SK-N-SH (cell line): ENCODE data around the gene CYP2C9. TPM values are rescaled to one million over a fixed set of nuclear protein-coding genes. Genes with fewer than 3 reads are reported as not detected.

ENCODE experiments used
- CTCF ChIA-PET: fragments of 300-600, 350-600 bp; formaldehyde crosslinking; extraction: SDS; loops from one replicate; lab custom pipeline; 2021; lab: Yijun Ruan, JAX
- POLR2A ChIA-PET: fragments of 350-600 bp; sonication (Branson Sonifier 250); formaldehyde crosslinking; extraction: SDS; loops from one replicate; lab custom pipeline; 2020; ENCODE audit warnings: antibody characterized with exemption, inconsistent platforms; lab: Yijun Ruan, JAX
- DNase-seq: peaks from one replicate; pipeline ENCODE4 v3.0.0; 2012
- H2AFZ ChIP-seq: fragments of 200-600 bp; sonication (generic); 2 replicates; pipeline ENCODE4 v1.8.1; 2016; ENCODE audit warnings: antibody characterized with exemption, mild to moderate bottlenecking, low read depth
- H3F3A ChIP-seq: fragments of 200-600 bp; sonication (generic); replicated peaks from 2 replicates; pipeline ENCODE3; 2016; ENCODE audit warnings: antibody characterized with exemption, mild to moderate bottlenecking; ENCODE audit not compliant: insufficient read depth
- H3K27ac ChIP-seq, 2 experiments: fragments of 200-500 bp in 1 of 2; fragments of 200-600 bp in 1 of 2; sonication (Bioruptor generic) in 1 of 2; sonication (generic), shearing (Covaris generic) in 1 of 2; 2 replicates each; pipeline versions ENCODE4 v1.5.1 to v1.6.1; 2014 to 2016; ENCODE audit warnings: low read depth in 2 of 2, inconsistent platforms in 1 of 2, low read length in 1 of 2, mild to moderate bottlenecking in 1 of 2, mixed read lengths in 1 of 2
- H3K27me3 ChIP-seq: fragments of 200-600 bp; sonication (generic), shearing (Covaris generic); 2 replicates; pipeline ENCODE4 v1.6.1; 2016; ENCODE audit warnings: mixed run types; ENCODE audit not compliant: insufficient read depth
- H3K36me3 ChIP-seq, 2 experiments: fragments of 200-500 bp in 1 of 2; fragments of 200-600 bp in 1 of 2; sonication (Bioruptor generic) in 1 of 2; sonication (generic) in 1 of 2; replicated peaks in 1 of 2; 2 replicates each; pipeline versions ENCODE3 to v1.5.1; 2014 to 2016; ENCODE audit warnings: low read length in 1 of 2, mild to moderate bottlenecking in 1 of 2; ENCODE audit not compliant: insufficient read depth in 2 of 2, control insufficient read depth in 1 of 2
- H3K4me1 ChIP-seq, 2 experiments: fragments of 200-500 bp in 1 of 2; fragments of 200-600 bp in 1 of 2; sonication (Bioruptor generic) in 1 of 2; sonication (generic), shearing (Covaris generic) in 1 of 2; 2 replicates each; pipeline versions ENCODE4 v1.5.1 to v1.6.1; 2014 to 2016; ENCODE audit warnings: low read depth in 1 of 2, low read length in 1 of 2, mixed run types in 1 of 2; ENCODE audit not compliant: insufficient read depth in 2 of 2, control insufficient read depth in 1 of 2
- H3K4me2 ChIP-seq: fragments of 200-600 bp; sonication (generic), shearing (Covaris generic); 2 replicates; pipeline ENCODE4 v1.6.1; 2017; ENCODE audit warnings: mixed run types
- H3K4me3 ChIP-seq, 2 experiments: fragments of 200-500 bp in 1 of 2; fragments of 200-600 bp in 1 of 2; sonication (Bioruptor generic) in 1 of 2; sonication (generic), shearing (Covaris generic) in 1 of 2; 2 replicates each; pipeline versions ENCODE4 v1.5.1 to v1.8.1; 2014 to 2016; ENCODE audit warnings: low read depth in 2 of 2, inconsistent platforms in 1 of 2, low read length in 1 of 2, mild to moderate bottlenecking in 1 of 2, mixed read lengths in 1 of 2, moderate library complexity in 1 of 2
- H3K79me2 ChIP-seq: fragments of 200-600 bp; sonication (generic); 2 replicates; pipeline ENCODE4 v1.8.1; 2017; ENCODE audit warnings: mild to moderate bottlenecking; ENCODE audit not compliant: insufficient read depth
- H3K9ac ChIP-seq: fragments of 200-600 bp; sonication (generic); 2 replicates; pipeline ENCODE4 v1.6.1; 2017; ENCODE audit warnings: mixed run types
- H3K9me2 ChIP-seq: fragments of 200-600 bp; sonication (generic); 2 replicates; pipeline ENCODE4 v1.6.1; 2017; ENCODE audit warnings: mixed run types
- H3K9me3 ChIP-seq: fragments of 200-600 bp; sonication (generic); 2 replicates; pipeline ENCODE4 v1.6.1; 2017; ENCODE audit warnings: mixed run types, mild to moderate bottlenecking, moderate library complexity
- H4K20me1 ChIP-seq: fragments of 200-600 bp; sonication (generic); 2 replicates; pipeline ENCODE4 v1.6.1; 2017; ENCODE audit warnings: mild to moderate bottlenecking, mixed run types; ENCODE audit not compliant: insufficient read depth
- FOXJ3 ChIP-seq: sonication (generic); formaldehyde crosslinking; IDR thresholded peaks from 2 replicates; pipeline ENCODE4 v1.5.1; 2020; ENCODE audit warnings: mild to moderate bottlenecking, missing genetic modification reagents
- FOXM1 ChIP-seq: IDR thresholded peaks from 2 replicates; pipeline ENCODE4 v1.4.0; 2012; ENCODE audit warnings: low read depth, mild to moderate bottlenecking
- GABPA ChIP-seq: IDR thresholded peaks from 2 replicates; pipeline ENCODE4 v1.4.0; 2012; ENCODE audit warnings: low read depth, mild to moderate bottlenecking
- MAX ChIP-seq: IDR thresholded peaks from 2 replicates; pipeline ENCODE4 v1.4.0; 2012; ENCODE audit warnings: low read depth
- MEF2A ChIP-seq: IDR thresholded peaks from 2 replicates; pipeline ENCODE4 v1.4.0; 2012; ENCODE audit warnings: low read depth, borderline replicate concordance
- NFIC ChIP-seq: IDR thresholded peaks from 2 replicates; pipeline ENCODE4 v1.4.0; 2012; ENCODE audit warnings: borderline replicate concordance
- NRF1 ChIP-seq: IDR thresholded peaks from 2 replicates; pipeline ENCODE4 v1.6.1; 2012; ENCODE audit warnings: low read depth, mild to moderate bottlenecking, low read length
- POLR2AphosphoS5 ChIP-seq: IDR thresholded peaks from 2 replicates; pipeline ENCODE4 v1.6.1; 2012; ENCODE audit warnings: low read depth, low read length
- RFX5 ChIP-seq: IDR thresholded peaks from 2 replicates; pipeline ENCODE4 v1.6.1; 2012; ENCODE audit warnings: mild to moderate bottlenecking, improper control_type of control experiment, low read length
- RXRA ChIP-seq: IDR thresholded peaks from 2 replicates; pipeline ENCODE4 v1.4.0; 2012; ENCODE audit warnings: low read depth, mild to moderate bottlenecking, borderline replicate concordance
- SMC3 ChIP-seq: IDR thresholded peaks from 2 replicates; pipeline ENCODE4 v1.6.1; 2012; ENCODE audit warnings: low read depth, low read length, improper control_type of control experiment
- TAF1 ChIP-seq: IDR thresholded peaks from 2 replicates; pipeline ENCODE4 v1.6.1; 2012; ENCODE audit warnings: low read depth, mild to moderate bottlenecking, low read length, moderate library complexity, borderline replicate concordance
- WGBS: methylation state at CpG from one replicate; pipeline ENCODE4 v1.1.6; 2017; ENCODE audit warnings: low lambda C conversion rate; 5-methylcytosine and 5-hydroxymethylcytosine counted together
- polyA plus RNA-seq, 3 experiments: library from polyadenylated mRNA; depleted of rRNA; stranded (reverse); fragments of >200 nt; gene quantifications; 2 replicates each; pipeline ENCODE4 v1.2.3, GENCODE V29; 2012
- small RNA-seq, 7 experiments: library from RNA; depleted of rRNA; stranded (forward); fragments of <200 nt; gene quantifications; one replicate each; pipeline ENCODE3, GENCODE V24; 2012
- TF ChIP-seq, protein P1 (sequence below): IDR thresholded peaks from 2 replicates; pipeline ENCODE4 v1.6.1; 2012; ENCODE audit warnings: mild to moderate bottlenecking, low read depth, low read length, moderate library complexity

Gene CYP2C9
- polyA plus RNA-seq, 1 of the 3 experiments (the other 2 are of a cell fraction) = not detected

DNA sequence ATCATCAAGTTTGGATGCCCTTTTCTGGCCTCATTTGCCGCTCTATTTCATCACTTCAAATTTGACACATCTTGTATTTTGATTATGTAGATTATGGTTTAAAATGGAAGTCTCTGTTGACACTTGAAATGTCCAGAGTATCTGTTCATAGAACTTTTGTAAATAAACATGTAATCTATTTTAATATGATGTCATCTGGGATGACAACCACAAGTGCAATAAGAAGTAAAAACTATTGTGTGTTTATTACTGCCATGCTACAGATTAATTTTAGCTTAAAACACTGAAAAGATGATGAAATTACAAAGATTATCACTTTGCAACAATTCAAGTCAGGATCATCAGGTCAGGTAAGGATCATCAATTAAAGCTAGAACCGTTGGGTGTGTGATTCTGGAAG lies 100.8 kb downstream of the CYP2C9 start:
- Histone ChIP-seq H3K9me2 (no peaks in the 10 kb centered on the region), H4K20me1 (no peaks in the 10 kb centered on the region), H2AFZ (no peak overlapping the region), H3K4me3 (no peak overlapping the region), H3K9ac (no peak overlapping the region), H3K27ac (no peak overlapping the region), H3K4me2 (no peak overlapping the region), H3K27me3 (no peaks in the 10 kb centered on the region), H3K36me3 (no peaks in the 10 kb centered on the region), H3F3A (no peaks in the 10 kb centered on the region), H3K79me2 (no peaks in the 10 kb centered on the region), H3K4me1 (no peaks in the 10 kb centered on the region), H3K9me3 (no peaks in the 10 kb centered on the region)
- POLR2A ChIA-PET = no interaction called here
- 49% methylated on average over 2 of the region's 2 CpGs for WGBS
- no peak for TF ChIP-seq MAX
- TF ChIP-seq RXRA = no peak
- TF ChIP-seq FOXM1 = no peak
- TF ChIP-seq FOXJ3 = no peak
- TF ChIP-seq NFIC = no peak
- no peak for TF ChIP-seq SMC3
- TF ChIP-seq NRF1 = no peak
- TF ChIP-seq GABPA = no peak
- TF ChIP-seq TAF1 = no peak
- no peak for TF ChIP-seq MEF2A
- TF ChIP-seq, protein P1, sequence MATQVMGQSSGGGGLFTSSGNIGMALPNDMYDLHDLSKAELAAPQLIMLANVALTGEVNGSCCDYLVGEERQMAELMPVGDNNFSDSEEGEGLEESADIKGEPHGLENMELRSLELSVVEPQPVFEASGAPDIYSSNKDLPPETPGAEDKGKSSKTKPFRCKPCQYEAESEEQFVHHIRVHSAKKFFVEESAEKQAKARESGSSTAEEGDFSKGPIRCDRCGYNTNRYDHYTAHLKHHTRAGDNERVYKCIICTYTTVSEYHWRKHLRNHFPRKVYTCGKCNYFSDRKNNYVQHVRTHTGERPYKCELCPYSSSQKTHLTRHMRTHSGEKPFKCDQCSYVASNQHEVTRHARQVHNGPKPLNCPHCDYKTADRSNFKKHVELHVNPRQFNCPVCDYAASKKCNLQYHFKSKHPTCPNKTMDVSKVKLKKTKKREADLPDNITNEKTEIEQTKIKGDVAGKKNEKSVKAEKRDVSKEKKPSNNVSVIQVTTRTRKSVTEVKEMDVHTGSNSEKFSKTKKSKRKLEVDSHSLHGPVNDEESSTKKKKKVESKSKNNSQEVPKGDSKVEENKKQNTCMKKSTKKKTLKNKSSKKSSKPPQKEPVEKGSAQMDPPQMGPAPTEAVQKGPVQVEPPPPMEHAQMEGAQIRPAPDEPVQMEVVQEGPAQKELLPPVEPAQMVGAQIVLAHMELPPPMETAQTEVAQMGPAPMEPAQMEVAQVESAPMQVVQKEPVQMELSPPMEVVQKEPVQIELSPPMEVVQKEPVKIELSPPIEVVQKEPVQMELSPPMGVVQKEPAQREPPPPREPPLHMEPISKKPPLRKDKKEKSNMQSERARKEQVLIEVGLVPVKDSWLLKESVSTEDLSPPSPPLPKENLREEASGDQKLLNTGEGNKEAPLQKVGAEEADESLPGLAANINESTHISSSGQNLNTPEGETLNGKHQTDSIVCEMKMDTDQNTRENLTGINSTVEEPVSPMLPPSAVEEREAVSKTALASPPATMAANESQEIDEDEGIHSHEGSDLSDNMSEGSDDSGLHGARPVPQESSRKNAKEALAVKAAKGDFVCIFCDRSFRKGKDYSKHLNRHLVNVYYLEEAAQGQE = no peak
- TF ChIP-seq RFX5 = no peak
- TF ChIP-seq POLR2AphosphoS5 = no peak
- no peak for DNase-seq
- CTCF ChIA-PET = no interaction called here

Small RNAs within 50 kb of the gene (small RNA-seq; reads per million reads assigned to genes)
- 0 reads per million in 7 experiments for gene CYP2C60P

Other genes with a start within 250 kb of the CYP2C9 start
- gene CYP2C19, start 176.0 kb upstream of the CYP2C9 start, polyA plus RNA-seq (2012; rRNA removed) = not detected in 2 replicates
- 0.02 TPM in 1 of 2 replicates, not detected in the other for gene CYP2C8, start 130.8 kb downstream of the CYP2C9 start, polyA plus RNA-seq (2012; rRNA removed)